OCI-LY3 (cell line): ENCODE data around the gene ATG9B.

ENCODE experiments used
- CTCF ChIP-seq: fragments of 200-600, 300-600 bp; sonication (generic); IDR thresholded peaks from 2 replicates; pipeline ENCODE4 v1.5.1; 2014; ENCODE audit warnings: antibody characterized with exemption, low read length, low read depth
- EZH2phosphoT487 ChIP-seq: fragments of 200-600 bp; shearing (Covaris generic); IDR thresholded peaks from 2 replicates; pipeline ENCODE4 v1.6.1; 2018; ENCODE audit warnings: antibody characterized with exemption, mixed run types, low read depth

DNA sequence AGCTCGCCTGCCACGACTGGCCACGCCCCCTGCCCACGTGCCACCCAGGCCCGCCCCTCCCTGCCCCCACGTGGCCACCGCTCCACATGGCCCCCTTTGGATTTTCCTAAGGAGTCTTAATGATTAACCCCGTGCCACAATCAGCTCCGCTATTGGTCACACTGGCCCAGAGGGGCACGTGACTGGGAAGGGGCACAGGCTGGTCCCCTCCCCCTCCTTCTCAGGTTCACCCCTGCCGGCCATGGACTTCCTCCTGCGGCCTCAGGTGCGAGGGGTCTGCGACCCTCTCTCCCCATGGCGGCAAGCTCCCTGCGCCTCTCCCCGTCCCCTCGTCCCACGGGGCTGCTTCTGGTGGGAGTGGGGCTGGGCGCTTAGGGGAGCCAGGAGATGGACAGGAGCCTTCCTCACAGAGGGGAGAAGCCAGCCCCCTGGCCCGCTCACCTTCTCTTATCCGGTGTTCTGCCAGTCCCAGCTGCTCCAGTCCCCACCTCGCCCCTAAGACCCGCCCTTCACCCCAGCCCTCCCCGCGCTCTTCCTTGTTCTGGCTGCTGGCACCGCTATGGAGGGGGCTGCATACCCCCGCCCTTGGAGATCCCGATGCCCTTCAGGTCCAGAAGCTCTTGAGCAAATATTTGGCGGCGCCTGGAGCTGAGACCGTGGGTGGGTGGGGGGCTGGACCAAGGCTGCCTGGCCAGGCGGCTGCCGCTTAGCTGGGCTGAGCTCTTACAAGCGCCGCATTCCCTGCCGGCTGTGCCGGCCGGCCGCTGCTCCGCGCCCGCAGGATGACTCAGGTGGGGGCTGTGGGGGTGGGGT lies 38.3 kb upstream of the ATG9B start:
- TF ChIP-seq CTCF (no peak), EZH2phosphoT487 (no peak)
